HepG2 (cell line): ENCODE results near the gene ZFP14. TPM values are rescaled to one million over a fixed set of nuclear protein-coding genes. Genes with fewer than 3 reads are reported as not detected.

Experiments used
- CBX5 ChIP-seq: sonication (generic); formaldehyde crosslinking; IDR thresholded peaks from 2 replicates; pipeline ENCODE4 v1.4.0; 2020; ENCODE audit warnings: missing genetic modification reagents, borderline replicate concordance
- CHD4 ChIP-seq: fragments of 200-600 bp; sonication (generic); IDR thresholded peaks from 2 replicates; pipeline ENCODE4 v1.7.0; 2017; ENCODE audit warnings: mild to moderate bottlenecking, low read length, borderline replicate concordance
- CTCF ChIP-seq: sonication (generic); formaldehyde crosslinking; IDR thresholded peaks from 2 replicates; pipeline ENCODE4 v1.5.0; 2020; ENCODE audit warnings: mild to moderate bottlenecking, missing genetic modification reagents, moderate library complexity
- GZF1 ChIP-seq: sonication (generic); formaldehyde crosslinking; IDR thresholded peaks from 2 replicates; pipeline ENCODE4 v1.5.1; 2020; ENCODE audit warnings: mild to moderate bottlenecking, missing genetic modification reagents
- HMGXB3 ChIP-seq: sonication (generic); formaldehyde crosslinking; IDR thresholded peaks from 2 replicates; pipeline ENCODE4 v1.4.0; 2020; ENCODE audit warnings: missing genetic modification reagents, borderline replicate concordance
- KAT7 ChIP-seq: IDR thresholded peaks from 2 replicates; pipeline ENCODE4 v1.6.1; 2018; ENCODE audit warnings: borderline replicate concordance, missing compliant biosample characterization
- MLXIP ChIP-seq: sonication (generic); formaldehyde crosslinking; IDR thresholded peaks from 2 replicates; pipeline ENCODE4 v1.9.0; 2021; ENCODE audit warnings: missing genetic modification reagents, borderline replicate concordance
- NR2C2 ChIP-seq: sonication (generic); formaldehyde crosslinking; IDR thresholded peaks from 2 replicates; pipeline ENCODE4 v1.4.0; 2020; ENCODE audit warnings: missing genetic modification reagents, mild to moderate bottlenecking, moderate library complexity, borderline replicate concordance
- PPARG ChIP-seq: conservative IDR thresholded peaks from 2 replicates; pipeline ENCODE4 v1.6.1; 2016; ENCODE audit warnings: missing biosample characterization, missing genetic modification reagents
- SATB2 ChIP-seq: sonication (generic); formaldehyde crosslinking; IDR thresholded peaks from 2 replicates; pipeline ENCODE4 v1.5.0; 2020; ENCODE audit warnings: missing genetic modification reagents
- SP4 ChIP-seq: sonication (generic); formaldehyde crosslinking; IDR thresholded peaks from 2 replicates; pipeline ENCODE4 v1.8.1; 2023; ENCODE audit warnings: mild to moderate bottlenecking, missing genetic modification reagents
- TRIM24 ChIP-seq: sonication (generic); formaldehyde crosslinking; IDR thresholded peaks from 2 replicates; pipeline ENCODE4 v1.8.0; 2022; ENCODE audit warnings: mild to moderate bottlenecking, missing genetic modification reagents
- ZFP82 ChIP-seq: sonication (generic); formaldehyde crosslinking; IDR thresholded peaks from 2 replicates; pipeline ENCODE4 v1.5.1; 2020; ENCODE audit warnings: mild to moderate bottlenecking, missing genetic modification reagents, borderline replicate concordance
- ZNF234 ChIP-seq: sonication (generic); formaldehyde crosslinking; conservative IDR thresholded peaks from 2 replicates; pipeline ENCODE4 v1.5.1; 2020; ENCODE audit warnings: mild to moderate bottlenecking, missing genetic modification reagents
- ZNF430 ChIP-seq: sonication (generic); formaldehyde crosslinking; IDR thresholded peaks from 2 replicates; pipeline ENCODE4 v1.9.0; 2021; ENCODE audit warnings: mild to moderate bottlenecking, missing genetic modification reagents
- ZNF431 ChIP-seq: sonication (generic); formaldehyde crosslinking; IDR thresholded peaks from 2 replicates; pipeline ENCODE4 v1.9.0; 2022; ENCODE audit warnings: missing genetic modification reagents, low read depth, mild to moderate bottlenecking, borderline replicate concordance
- ZNF552 ChIP-seq: sonication (generic); formaldehyde crosslinking; IDR thresholded peaks from 2 replicates; pipeline ENCODE4 v1.9.0; 2022; ENCODE audit warnings: missing genetic modification reagents, mild to moderate bottlenecking, borderline replicate concordance
- polyA plus RNA-seq, 8 experiments: library from polyadenylated mRNA; depleted of rRNA in 3 of 8; stranded (reverse) in 7 of 8; unstranded in 1 of 8; fragments of >200 nt; fragmentation: Illumina TruSeq in 4 of 8; extraction: Trizol in 4 of 8; gene quantifications; 2 replicates each; pipeline versions ENCODE4 v1.2.1 to v1.2.3, GENCODE V29; 2011 to 2016; ENCODE audit warnings: low read depth in 4 of 8, missing spikeins in 1 of 8, mixed read lengths in 1 of 8; ENCODE audit not compliant: insufficient read depth in 1 of 8
- total RNA-seq, 5 experiments: library from RNA; depleted of rRNA; stranded (reverse); fragments of >200 nt; fragmentation: Illumina TruSeq; extraction: Trizol; gene quantifications; 2 replicates each; pipeline ENCODE4 v1.2.3, GENCODE V29; 2016; ENCODE audit warnings: low read depth in 1 of 5
- TF ChIP-seq, protein P1 (sequence below): sonication (generic); formaldehyde crosslinking; IDR thresholded peaks from 2 replicates; pipeline ENCODE4 v1.4.0; 2020; ENCODE audit warnings: mild to moderate bottlenecking, missing genetic modification reagents

ZFP14 gene
- total and polyA plus RNA-seq, 2 of the 13 experiments (the other 11 are each of a cell fraction or from before 2014, with no cell fraction given) = 2.0 to 5.0 TPM

DNA sequence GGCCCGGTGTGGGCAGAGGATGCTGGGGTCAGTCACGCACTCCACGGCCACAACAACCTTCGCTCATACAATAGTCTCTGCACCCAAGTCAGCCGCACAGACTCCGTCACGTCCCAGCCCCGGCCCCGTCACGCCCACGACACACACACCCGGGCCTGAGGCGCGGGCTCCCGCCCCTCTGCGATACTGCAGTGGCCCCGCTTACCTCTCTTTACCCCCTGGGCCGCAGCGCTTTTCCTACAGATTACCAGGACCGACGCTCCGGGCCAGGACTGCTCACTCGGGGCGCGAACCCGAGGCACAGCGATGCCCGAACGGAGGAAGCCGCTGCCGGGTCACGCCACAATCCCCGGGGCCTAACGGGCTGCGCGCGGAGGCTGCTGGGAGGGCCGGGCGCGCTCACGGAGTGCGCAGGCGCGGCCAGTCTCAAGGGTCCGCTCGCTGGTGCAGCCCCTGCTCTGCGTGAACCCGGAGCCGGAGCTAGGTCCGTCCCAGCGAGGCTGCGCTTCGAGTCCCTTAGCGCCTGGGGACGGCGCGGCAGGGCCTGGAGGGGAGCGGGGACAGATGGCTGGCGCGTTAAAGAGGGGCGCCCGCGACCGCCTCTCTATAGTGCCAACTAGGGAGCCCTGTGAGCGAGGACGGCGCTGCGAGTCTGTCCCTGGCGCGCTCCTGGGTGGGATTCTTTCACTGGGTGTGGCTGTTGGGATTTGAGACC is 39.4 kb upstream of the ZFP14 start, which contains the start of gene ZFP82 (continued):
- TF ChIP-seq HMGXB3 (CRISPR knock-in tag) = no peak
- TF ChIP-seq, protein P1, sequence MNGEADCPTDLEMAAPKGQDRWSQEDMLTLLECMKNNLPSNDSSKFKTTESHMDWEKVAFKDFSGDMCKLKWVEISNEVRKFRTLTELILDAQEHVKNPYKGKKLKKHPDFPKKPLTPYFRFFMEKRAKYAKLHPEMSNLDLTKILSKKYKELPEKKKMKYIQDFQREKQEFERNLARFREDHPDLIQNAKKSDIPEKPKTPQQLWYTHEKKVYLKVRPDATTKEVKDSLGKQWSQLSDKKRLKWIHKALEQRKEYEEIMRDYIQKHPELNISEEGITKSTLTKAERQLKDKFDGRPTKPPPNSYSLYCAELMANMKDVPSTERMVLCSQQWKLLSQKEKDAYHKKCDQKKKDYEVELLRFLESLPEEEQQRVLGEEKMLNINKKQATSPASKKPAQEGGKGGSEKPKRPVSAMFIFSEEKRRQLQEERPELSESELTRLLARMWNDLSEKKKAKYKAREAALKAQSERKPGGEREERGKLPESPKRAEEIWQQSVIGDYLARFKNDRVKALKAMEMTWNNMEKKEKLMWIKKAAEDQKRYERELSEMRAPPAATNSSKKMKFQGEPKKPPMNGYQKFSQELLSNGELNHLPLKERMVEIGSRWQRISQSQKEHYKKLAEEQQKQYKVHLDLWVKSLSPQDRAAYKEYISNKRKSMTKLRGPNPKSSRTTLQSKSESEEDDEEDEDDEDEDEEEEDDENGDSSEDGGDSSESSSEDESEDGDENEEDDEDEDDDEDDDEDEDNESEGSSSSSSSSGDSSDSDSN (CRISPR knock-in tag) = peak; percentile 81
- TF ChIP-seq CTCF (CRISPR knock-in tag) = no peak
- no peak for TF ChIP-seq ZNF431 (CRISPR knock-in tag)
- no peak for TF ChIP-seq GZF1 (CRISPR knock-in tag)
- TF ChIP-seq KAT7 (CRISPR knock-in tag) = 0 out of 2 replicates have a peak, but pooled peaks have one; percentile 33
- TF ChIP-seq CBX5 = no peak
- no peak for TF ChIP-seq MLXIP (CRISPR knock-in tag)
- TF ChIP-seq CHD4 = no peak
- peak; percentile 82 for TF ChIP-seq ZNF430
- TF ChIP-seq ZNF552 = no peak
- TF ChIP-seq SP4 (CRISPR knock-in tag) = no peak
- peak; percentile 65; the same call in 1 of the 2 replicates for TF ChIP-seq NR2C2 (CRISPR knock-in tag)
- TF ChIP-seq SATB2 = no peak
- TF ChIP-seq TRIM24 = no peak
- TF ChIP-seq ZNF234 = 0 out of 2 replicates have a peak, but pooled peaks have one; percentile 36
- no peak for TF ChIP-seq ZFP82 (CRISPR knock-in tag)
- no peak for TF ChIP-seq PPARG (CRISPR knock-in tag)
